Putamen (tissue), 1 donor: Measurements from ENCODE around the gene CELF4.

ENCODE experiments used
- DNase-seq: peaks from one replicate; pipeline ENCODE4 v3.0.0-alpha.2; 2016; ENCODE audit warnings: low spot score

The CELF4 gene

GRCh38 chr18:37464257-37464656, 101.3 kb downstream of the CELF4 start:
- no peak for DNase-seq

- peak; percentile 36 for DNase-seq
Measured at GRCh38 chr18:37461329-37461728, 104.3 kb downstream of the CELF4 start.

GRCh38 chr18:37460604-37461003, 105.0 kb downstream of the CELF4 start:
- DNase-seq = no peak

GRCh38 chr18:37458697-37459096, 106.9 kb downstream of the CELF4 start:
- peak; percentile 70 for DNase-seq

GRCh38 chr18:37457753-37458152, 107.8 kb downstream of the CELF4 start:
- DNase-seq = peak; percentile 78

GRCh38 chr18:37457341-37457740, 108.3 kb downstream of the CELF4 start:
- DNase-seq = no peak

- no peak for DNase-seq
Measured at GRCh38 chr18:37456873-37457272, 108.7 kb downstream of the CELF4 start.

GRCh38 chr18:37456395-37456794, 109.2 kb downstream of the CELF4 start:
- no peak for DNase-seq

GRCh38 chr18:37453752-37454151, 111.8 kb downstream of the CELF4 start:
- DNase-seq = no peak

GRCh38 chr18:37452682-37453385, 112.8 kb downstream of the CELF4 start:
- no peak for DNase-seq

- DNase-seq = no peak
Measured at GRCh38 chr18:37452015-37452414, 113.6 kb downstream of the CELF4 start.

- DNase-seq = no peak
Measured at GRCh38 chr18:37451239-37451825, 114.3 kb downstream of the CELF4 start.

- DNase-seq = no peak
Measured at GRCh38 chr18:37450434-37451132, 115.0 kb downstream of the CELF4 start.

- no peak for DNase-seq
Measured at GRCh38 chr18:37449618-37450017, 116.0 kb downstream of the CELF4 start.

GRCh38 chr18:37448946-37449345, 116.7 kb downstream of the CELF4 start:
- no peak for DNase-seq

GRCh38 chr18:37447962-37448888, 117.4 kb downstream of the CELF4 start:
- no peak for DNase-seq

GRCh38 chr18:37445836-37446235, 119.8 kb downstream of the CELF4 start:
- DNase-seq = no peak

GRCh38 chr18:37445368-37445767, 120.2 kb downstream of the CELF4 start:
- no peak for DNase-seq

- DNase-seq = no peak
Measured at GRCh38 chr18:37443325-37444055, 122.1 kb downstream of the CELF4 start.

- DNase-seq = no peak
Measured at GRCh38 chr18:37442477-37442876, 123.1 kb downstream of the CELF4 start.

GRCh38 chr18:37441821-37442220, 123.8 kb downstream of the CELF4 start:
- DNase-seq = no peak
